OCI-LY3 (cell line): ENCODE results near the gene ZNF346.

Source experiments
- CTCF ChIP-seq: fragments of 200-600, 300-600 bp; sonication (generic); IDR thresholded peaks from 2 replicates; pipeline ENCODE4 v1.5.1; 2014; ENCODE audit warnings: antibody characterized with exemption, low read length, low read depth
- EZH2phosphoT487 ChIP-seq: fragments of 200-600 bp; shearing (Covaris generic); IDR thresholded peaks from 2 replicates; pipeline ENCODE4 v1.6.1; 2018; ENCODE audit warnings: antibody characterized with exemption, mixed run types, low read depth

DNA sequence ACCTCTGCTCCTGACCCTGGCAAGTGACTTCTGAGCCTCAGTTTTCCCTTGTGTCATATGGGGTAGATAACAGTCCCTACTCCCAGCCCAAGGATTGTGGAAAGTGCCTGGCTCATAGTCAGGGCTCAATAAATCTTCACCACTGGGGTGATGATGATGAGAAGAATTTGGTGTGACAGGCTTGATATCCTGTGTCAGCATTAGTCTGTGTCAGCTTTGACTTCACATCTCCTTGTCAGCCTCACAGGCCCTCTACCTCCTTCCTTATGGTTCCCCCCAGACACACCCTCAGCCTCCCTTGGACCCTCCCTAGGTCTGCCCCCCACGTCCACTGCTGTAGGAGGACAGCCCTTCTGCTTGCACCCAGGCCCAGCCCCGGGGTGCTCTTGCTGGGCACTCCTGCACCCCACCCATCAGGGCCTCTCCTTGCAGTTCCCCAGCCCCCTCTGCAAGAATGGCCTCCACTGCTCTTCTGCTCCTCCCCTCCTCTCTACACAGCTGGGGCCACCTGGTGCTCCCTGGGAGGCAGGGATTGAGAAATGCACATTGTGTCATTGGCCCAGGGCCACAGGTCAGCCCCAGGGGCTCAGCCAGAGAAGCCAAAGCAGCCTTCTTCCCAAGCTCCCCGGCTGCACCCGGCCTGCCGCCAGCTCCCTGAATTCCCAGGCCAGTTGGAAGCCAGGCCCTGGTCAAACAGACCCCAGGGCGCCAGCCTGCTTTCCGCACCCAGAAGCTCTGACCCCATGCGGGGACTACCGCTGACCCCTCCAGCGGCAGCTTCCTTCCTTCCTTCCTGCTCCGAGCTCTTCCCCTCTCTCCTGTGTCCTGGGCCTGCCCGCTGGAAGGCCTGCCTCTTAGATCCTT lies 72.0 kb downstream of the ZNF346 start:
- TF ChIP-seq CTCF (no peak), EZH2phosphoT487 (no peak)
